Forelimb muscle (tissue), 1 donor: ENCODE data around the gene CEP95. TPM values are rescaled to one million over a fixed set of nuclear protein-coding genes. Genes with fewer than 3 reads are reported as not detected.

Experiments used
- DNase-seq: peaks from one replicate; pipeline ENCODE4 v3.0.0-alpha.2; 2013; ENCODE audit warnings: low read depth
- polyA plus RNA-seq: library from polyadenylated mRNA; unstranded; fragments of 120-200 nt; gene quantifications from one replicate; pipeline ENCODE4 v1.2.1, GENCODE V29; 2013; ENCODE audit not compliant: insufficient read length

CEP95 gene
- polyA plus RNA-seq, 1 donor, result 59.3 TPM

- peak; percentile 80 for DNase-seq
These were observed 9.8 kb upstream of the CEP95 start, which contains the start of gene POLG2 for GRCh38 chr17:64496786-64497564. Gene POLG2 (minus strand): TSS chr17:64497054. CDS start chr17:64496968, 86 bp downstream.

- DNase-seq, result no peak
These were observed 9.2 kb upstream of the CEP95 start for GRCh38 chr17:64497565-64498035.

GRCh38 chr17:64498308-64499203 lies 8.2 kb upstream of the CEP95 start:
- DNase-seq, result no peak

- no peak for DNase-seq
These were observed 6.8 kb upstream of the CEP95 start for GRCh38 chr17:64499805-64500486.

- no peak for DNase-seq
These were observed 6.3 kb upstream of the CEP95 start for GRCh38 chr17:64500487-64500859.

GRCh38 chr17:64500862-64501765 lies 5.7 kb upstream of the CEP95 start:
- no peak for DNase-seq

- no peak for DNase-seq
These were observed 4.8 kb upstream of the CEP95 start for GRCh38 chr17:64502021-64502420.

- DNase-seq, result no peak
These were observed 4.0 kb upstream of the CEP95 start for GRCh38 chr17:64502809-64503208.

GRCh38 chr17:64503341-64503740 lies 3.4 kb upstream of the CEP95 start:
- DNase-seq, result no peak

GRCh38 chr17:64503821-64504768 lies 2.7 kb upstream of the CEP95 start:
- DNase-seq, result no peak

- DNase-seq, result no peak
These were observed 1.9 kb upstream of the CEP95 start for GRCh38 chr17:64504769-64505339.

- peak; percentile 88 for DNase-seq
These were observed 1.2 kb upstream of the CEP95 start for GRCh38 chr17:64505340-64506200.

GRCh38 chr17:64506201-64506575 lies 589 bp upstream of the CEP95 start, which contains the start of gene DDX5:
Gene DDX5 (minus strand): TSS chr17:64506289. CDS start chr17:64506119, 170 bp downstream.
- DNase-seq, result peak; percentile 80

GRCh38 chr17:64507413-64507782 lies 621 bp downstream of the CEP95 start:
- DNase-seq, result peak; percentile 68

- DNase-seq, result no peak
These were observed 1.9 kb downstream of the CEP95 start for GRCh38 chr17:64508683-64509082.

- DNase-seq, result no peak
These were observed 2.4 kb downstream of the CEP95 start for GRCh38 chr17:64509179-64509578.

GRCh38 chr17:64515419-64515818 lies 8.6 kb downstream of the CEP95 start:
- no peak for DNase-seq

GRCh38 chr17:64515829-64516228 lies 9.1 kb downstream of the CEP95 start:
- DNase-seq, result no peak
